ENCODE measurements around the gene EPS8. TPM values are rescaled to one million over a fixed set of nuclear protein-coding genes. Genes with fewer than 3 reads are reported as not detected.

EPS8 gene
- total RNA-seq, 1 experiment from 2014 or later, result 7.5 TPM

- TF ChIP-seq FOXK1 (CRISPR knock-in tag; IDR thresholded peaks at IDR 0.05), result no peak
- TF ChIP-seq ZNF263 (CRISPR knock-in tag; IDR thresholded peaks at IDR 0.05; ENCODE audit: low read depth), result no peak
Measured at GRCh38 chr12:15608406-15608805, 180.8 kb downstream of the EPS8 start (continued).

GRCh38 chr12:15605881-15606590 is 183.2 kb downstream of the EPS8 start:
- no peak for DNase-seq (ENCODE audit: low spot score)
- ChIA-PET CTCF (interaction anchor here (1.7 kb wide), 1 partner anchor 21 kb away, joined by 5 read pairs; no protein-coding TSS in a partner anchor), POLR2A (no interaction called here)
- no peaks in the 10 kb centered on the region for H3K9me3 Mint-ChIP-seq
- no peak overlapping the region for H3K27ac Mint-ChIP-seq
- no peaks in the 10 kb centered on the region for H3K36me3 Mint-ChIP-seq
- no peak for ATAC-seq
- H3K4me1 Mint-ChIP-seq, result peaks cover 4% of the 10 kb centered on the region; the same call in 1 of the 2 replicates
- no peaks in the 10 kb centered on the region for H3K27me3 Mint-ChIP-seq (ENCODE audit: low read depth)
- H3K4me3 Mint-ChIP-seq, result no peak overlapping the region
- TF ChIP-seq, protein P1, sequence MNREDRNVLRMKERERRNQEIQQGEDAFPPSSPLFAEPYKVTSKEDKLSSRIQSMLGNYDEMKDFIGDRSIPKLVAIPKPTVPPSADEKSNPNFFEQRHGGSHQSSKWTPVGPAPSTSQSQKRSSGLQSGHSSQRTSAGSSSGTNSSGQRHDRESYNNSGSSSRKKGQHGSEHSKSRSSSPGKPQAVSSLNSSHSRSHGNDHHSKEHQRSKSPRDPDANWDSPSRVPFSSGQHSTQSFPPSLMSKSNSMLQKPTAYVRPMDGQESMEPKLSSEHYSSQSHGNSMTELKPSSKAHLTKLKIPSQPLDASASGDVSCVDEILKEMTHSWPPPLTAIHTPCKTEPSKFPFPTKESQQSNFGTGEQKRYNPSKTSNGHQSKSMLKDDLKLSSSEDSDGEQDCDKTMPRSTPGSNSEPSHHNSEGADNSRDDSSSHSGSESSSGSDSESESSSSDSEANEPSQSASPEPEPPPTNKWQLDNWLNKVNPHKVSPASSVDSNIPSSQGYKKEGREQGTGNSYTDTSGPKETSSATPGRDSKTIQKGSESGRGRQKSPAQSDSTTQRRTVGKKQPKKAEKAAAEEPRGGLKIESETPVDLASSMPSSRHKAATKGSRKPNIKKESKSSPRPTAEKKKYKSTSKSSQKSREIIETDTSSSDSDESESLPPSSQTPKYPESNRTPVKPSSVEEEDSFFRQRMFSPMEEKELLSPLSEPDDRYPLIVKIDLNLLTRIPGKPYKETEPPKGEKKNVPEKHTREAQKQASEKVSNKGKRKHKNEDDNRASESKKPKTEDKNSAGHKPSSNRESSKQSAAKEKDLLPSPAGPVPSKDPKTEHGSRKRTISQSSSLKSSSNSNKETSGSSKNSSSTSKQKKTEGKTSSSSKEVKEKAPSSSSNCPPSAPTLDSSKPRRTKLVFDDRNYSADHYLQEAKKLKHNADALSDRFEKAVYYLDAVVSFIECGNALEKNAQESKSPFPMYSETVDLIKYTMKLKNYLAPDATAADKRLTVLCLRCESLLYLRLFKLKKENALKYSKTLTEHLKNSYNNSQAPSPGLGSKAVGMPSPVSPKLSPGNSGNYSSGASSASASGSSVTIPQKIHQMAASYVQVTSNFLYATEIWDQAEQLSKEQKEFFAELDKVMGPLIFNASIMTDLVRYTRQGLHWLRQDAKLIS (CRISPR knock-in tag; IDR thresholded peaks at IDR 0.05; ENCODE audit: borderline replicate concordance), result no peak
- TF ChIP-seq E2F1 (CRISPR knock-in tag; IDR thresholded peaks at IDR 0.05) (no peak), JAZF1 (CRISPR knock-in tag; IDR thresholded peaks at IDR 0.05) (no peak), CTCF (IDR thresholded peaks at IDR 0.05) (no peak), JUN (CRISPR knock-in tag; IDR thresholded peaks at IDR 0.05) (no peak), ERG (CRISPR knock-in tag; IDR thresholded peaks at IDR 0.05) (no peak), ZNF396 (CRISPR knock-in tag; IDR thresholded peaks at IDR 0.05; ENCODE audit: borderline replicate concordance) (no peak), FOXP1 (CRISPR knock-in tag; IDR thresholded peaks at IDR 0.05; ENCODE audit: borderline replicate concordance) (no peak), ATF2 (CRISPR knock-in tag; IDR thresholded peaks at IDR 0.05; ENCODE audit: borderline replicate concordance, low read depth) (no peak), GABPB1 (CRISPR knock-in tag; IDR thresholded peaks at IDR 0.05) (no peak), ELF4 (CRISPR knock-in tag; IDR thresholded peaks at IDR 0.05; ENCODE audit: low read depth) (no peak), SMAD4 (CRISPR knock-in tag; IDR thresholded peaks at IDR 0.05) (no peak), ZNF138 (CRISPR knock-in tag; conservative IDR thresholded peaks at IDR 0.05) (no peak)
- TF ChIP-seq, protein P2, sequence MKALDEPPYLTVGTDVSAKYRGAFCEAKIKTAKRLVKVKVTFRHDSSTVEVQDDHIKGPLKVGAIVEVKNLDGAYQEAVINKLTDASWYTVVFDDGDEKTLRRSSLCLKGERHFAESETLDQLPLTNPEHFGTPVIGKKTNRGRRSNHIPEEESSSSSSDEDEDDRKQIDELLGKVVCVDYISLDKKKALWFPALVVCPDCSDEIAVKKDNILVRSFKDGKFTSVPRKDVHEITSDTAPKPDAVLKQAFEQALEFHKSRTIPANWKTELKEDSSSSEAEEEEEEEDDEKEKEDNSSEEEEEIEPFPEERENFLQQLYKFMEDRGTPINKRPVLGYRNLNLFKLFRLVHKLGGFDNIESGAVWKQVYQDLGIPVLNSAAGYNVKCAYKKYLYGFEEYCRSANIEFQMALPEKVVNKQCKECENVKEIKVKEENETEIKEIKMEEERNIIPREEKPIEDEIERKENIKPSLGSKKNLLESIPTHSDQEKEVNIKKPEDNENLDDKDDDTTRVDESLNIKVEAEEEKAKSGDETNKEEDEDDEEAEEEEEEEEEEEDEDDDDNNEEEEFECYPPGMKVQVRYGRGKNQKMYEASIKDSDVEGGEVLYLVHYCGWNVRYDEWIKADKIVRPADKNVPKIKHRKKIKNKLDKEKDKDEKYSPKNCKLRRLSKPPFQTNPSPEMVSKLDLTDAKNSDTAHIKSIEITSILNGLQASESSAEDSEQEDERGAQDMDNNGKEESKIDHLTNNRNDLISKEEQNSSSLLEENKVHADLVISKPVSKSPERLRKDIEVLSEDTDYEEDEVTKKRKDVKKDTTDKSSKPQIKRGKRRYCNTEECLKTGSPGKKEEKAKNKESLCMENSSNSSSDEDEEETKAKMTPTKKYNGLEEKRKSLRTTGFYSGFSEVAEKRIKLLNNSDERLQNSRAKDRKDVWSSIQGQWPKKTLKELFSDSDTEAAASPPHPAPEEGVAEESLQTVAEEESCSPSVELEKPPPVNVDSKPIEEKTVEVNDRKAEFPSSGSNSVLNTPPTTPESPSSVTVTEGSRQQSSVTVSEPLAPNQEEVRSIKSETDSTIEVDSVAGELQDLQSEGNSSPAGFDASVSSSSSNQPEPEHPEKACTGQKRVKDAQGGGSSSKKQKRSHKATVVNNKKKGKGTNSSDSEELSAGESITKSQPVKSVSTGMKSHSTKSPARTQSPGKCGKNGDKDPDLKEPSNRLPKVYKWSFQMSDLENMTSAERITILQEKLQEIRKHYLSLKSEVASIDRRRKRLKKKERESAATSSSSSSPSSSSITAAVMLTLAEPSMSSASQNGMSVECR (CRISPR knock-in tag; IDR thresholded peaks at IDR 0.05; ENCODE audit: borderline replicate concordance), result no peak
- TF ChIP-seq, protein P3, sequence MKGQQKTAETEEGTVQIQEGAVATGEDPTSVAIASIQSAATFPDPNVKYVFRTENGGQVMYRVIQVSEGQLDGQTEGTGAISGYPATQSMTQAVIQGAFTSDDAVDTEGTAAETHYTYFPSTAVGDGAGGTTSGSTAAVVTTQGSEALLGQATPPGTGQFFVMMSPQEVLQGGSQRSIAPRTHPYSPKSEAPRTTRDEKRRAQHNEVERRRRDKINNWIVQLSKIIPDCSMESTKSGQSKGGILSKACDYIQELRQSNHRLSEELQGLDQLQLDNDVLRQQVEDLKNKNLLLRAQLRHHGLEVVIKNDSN (CRISPR knock-in tag; IDR thresholded peaks at IDR 0.05), result no peak
- TF ChIP-seq, protein P4, sequence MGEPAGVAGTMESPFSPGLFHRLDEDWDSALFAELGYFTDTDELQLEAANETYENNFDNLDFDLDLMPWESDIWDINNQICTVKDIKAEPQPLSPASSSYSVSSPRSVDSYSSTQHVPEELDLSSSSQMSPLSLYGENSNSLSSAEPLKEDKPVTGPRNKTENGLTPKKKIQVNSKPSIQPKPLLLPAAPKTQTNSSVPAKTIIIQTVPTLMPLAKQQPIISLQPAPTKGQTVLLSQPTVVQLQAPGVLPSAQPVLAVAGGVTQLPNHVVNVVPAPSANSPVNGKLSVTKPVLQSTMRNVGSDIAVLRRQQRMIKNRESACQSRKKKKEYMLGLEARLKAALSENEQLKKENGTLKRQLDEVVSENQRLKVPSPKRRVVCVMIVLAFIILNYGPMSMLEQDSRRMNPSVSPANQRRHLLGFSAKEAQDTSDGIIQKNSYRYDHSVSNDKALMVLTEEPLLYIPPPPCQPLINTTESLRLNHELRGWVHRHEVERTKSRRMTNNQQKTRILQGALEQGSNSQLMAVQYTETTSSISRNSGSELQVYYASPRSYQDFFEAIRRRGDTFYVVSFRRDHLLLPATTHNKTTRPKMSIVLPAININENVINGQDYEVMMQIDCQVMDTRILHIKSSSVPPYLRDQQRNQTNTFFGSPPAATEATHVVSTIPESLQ (CRISPR knock-in tag; IDR thresholded peaks at IDR 0.05), result no peak
